GM21737 (cell line): ENCODE results near the gene PJVK.
"Not testable (repeated sequence)": the region's sequence is repeated elsewhere in the genome, so short reads cannot be mapped to it uniquely, and the experiment has no call there.

Source experiments
- ATAC-seq: cut with Tn5 transposase; IDR thresholded peaks from one replicate; pipeline ENCODE4 v1.9.1; 2021; ENCODE audit warnings: mild to moderate bottlenecking, moderate library complexity; ENCODE audit not compliant: unreplicated experiment

Gene PJVK

GRCh38 chr2:178450774-178451525 lies at the start of gene PJVK, which contains the start of gene PRKRA:
Gene PJVK (plus strand): TSS chr2:178451378. CDS start chr2:178453410, 2,032 bp downstream.
Gene PRKRA (minus strand): TSS chr2:178451175. CDS start chr2:178451030, 145 bp downstream.
- ATAC-seq = peak; percentile 88

GRCh38 chr2:178401994-178402437 lies 49.2 kb upstream of the PJVK start:
- ATAC-seq = no peak

GRCh38 chr2:178403671-178404306 lies 47.4 kb upstream of the PJVK start:
- peak; percentile 38 for ATAC-seq

GRCh38 chr2:178404368-178404767 lies 46.8 kb upstream of the PJVK start:
- ATAC-seq = peak; percentile 99

GRCh38 chr2:178409261-178409660 lies 41.9 kb upstream of the PJVK start:
- ATAC-seq = no peak

GRCh38 chr2:178412047-178412446 lies 39.1 kb upstream of the PJVK start:
- ATAC-seq = no peak

- not testable (repeated sequence) for ATAC-seq
These were observed 38.7 kb upstream of the PJVK start for GRCh38 chr2:178412453-178412852.

- ATAC-seq = peak; percentile 66
These were observed 37.5 kb upstream of the PJVK start for GRCh38 chr2:178413472-178414265.

GRCh38 chr2:178414266-178415247 lies 36.6 kb upstream of the PJVK start:
- ATAC-seq = peak; percentile 89

- ATAC-seq = no peak
These were observed 35.2 kb upstream of the PJVK start for GRCh38 chr2:178415979-178416378.

GRCh38 chr2:178417916-178418315 lies 33.3 kb upstream of the PJVK start:
- ATAC-seq = no peak

GRCh38 chr2:178418426-178418825 lies 32.8 kb upstream of the PJVK start:
- no peak for ATAC-seq

- ATAC-seq = no peak
These were observed 32.1 kb upstream of the PJVK start for GRCh38 chr2:178419123-178419522.

GRCh38 chr2:178420463-178420999 lies 30.6 kb upstream of the PJVK start:
- no peak for ATAC-seq

GRCh38 chr2:178422097-178422496 lies 29.1 kb upstream of the PJVK start:
- ATAC-seq = no peak

GRCh38 chr2:178423746-178424145 lies 27.4 kb upstream of the PJVK start:
- not testable (repeated sequence) for ATAC-seq

- no peak for ATAC-seq
These were observed 25.8 kb upstream of the PJVK start for GRCh38 chr2:178425255-178425827.

- ATAC-seq = no peak
These were observed 24.8 kb upstream of the PJVK start for GRCh38 chr2:178426388-178426787.

GRCh38 chr2:178427458-178427857 lies 23.7 kb upstream of the PJVK start:
- ATAC-seq = no peak

GRCh38 chr2:178428396-178428806 lies 22.8 kb upstream of the PJVK start:
- ATAC-seq = no peak
